Gastroesophageal sphincter (tissue), 3 donors: ENCODE results near the gene IKZF2.

ENCODE experiments used
- POLR2A ChIP-seq, 2 donors: fragments of 450-650 bp; IDR thresholded peaks; one replicate each; pipeline ENCODE4 v1.6.1; 2017; ENCODE audit warnings: antibody characterized with exemption in 2 of 2, mild to moderate bottlenecking in 2 of 2, moderate library complexity in 1 of 2
- POLR2AphosphoS5 ChIP-seq: sonication (generic); formaldehyde crosslinking; IDR thresholded peaks from one replicate; pipeline ENCODE4 v1.6.1; 2017; ENCODE audit warnings: antibody characterized with exemption
- TF ChIP-seq, protein P1 (sequence below), 4 experiments: fragments of 200-600 bp in 2 of 4; fragments of 450-650 bp in 2 of 4; sonication (generic) in 1 of 4; IDR thresholded peaks; one replicate each; pipeline ENCODE4 v1.5.1; 2017 to 2019; ENCODE audit warnings: antibody characterized with exemption in 4 of 4, mild to moderate bottlenecking in 2 of 4, moderate library complexity in 2 of 4

DNA sequence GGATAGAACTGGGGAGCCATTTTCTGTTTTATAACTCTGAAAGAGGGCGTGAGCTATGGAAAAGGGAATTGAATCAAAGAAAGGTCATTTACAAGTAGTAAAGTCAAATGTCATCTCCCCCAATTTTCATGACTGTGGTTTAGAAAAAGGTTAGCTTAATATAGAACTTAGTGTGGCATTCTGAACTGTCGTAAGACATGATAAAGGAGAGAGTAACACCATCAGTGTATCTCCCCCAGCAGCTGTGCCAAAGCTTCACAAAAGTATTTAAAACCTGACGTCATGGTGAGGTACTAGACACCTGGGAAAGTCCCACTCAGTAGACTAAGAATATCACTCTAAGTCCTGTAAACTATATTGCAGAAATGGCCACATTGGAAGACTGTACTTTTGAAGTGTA is 5.8 kb upstream of the IKZF2 start:
- TF ChIP-seq, protein P1, sequence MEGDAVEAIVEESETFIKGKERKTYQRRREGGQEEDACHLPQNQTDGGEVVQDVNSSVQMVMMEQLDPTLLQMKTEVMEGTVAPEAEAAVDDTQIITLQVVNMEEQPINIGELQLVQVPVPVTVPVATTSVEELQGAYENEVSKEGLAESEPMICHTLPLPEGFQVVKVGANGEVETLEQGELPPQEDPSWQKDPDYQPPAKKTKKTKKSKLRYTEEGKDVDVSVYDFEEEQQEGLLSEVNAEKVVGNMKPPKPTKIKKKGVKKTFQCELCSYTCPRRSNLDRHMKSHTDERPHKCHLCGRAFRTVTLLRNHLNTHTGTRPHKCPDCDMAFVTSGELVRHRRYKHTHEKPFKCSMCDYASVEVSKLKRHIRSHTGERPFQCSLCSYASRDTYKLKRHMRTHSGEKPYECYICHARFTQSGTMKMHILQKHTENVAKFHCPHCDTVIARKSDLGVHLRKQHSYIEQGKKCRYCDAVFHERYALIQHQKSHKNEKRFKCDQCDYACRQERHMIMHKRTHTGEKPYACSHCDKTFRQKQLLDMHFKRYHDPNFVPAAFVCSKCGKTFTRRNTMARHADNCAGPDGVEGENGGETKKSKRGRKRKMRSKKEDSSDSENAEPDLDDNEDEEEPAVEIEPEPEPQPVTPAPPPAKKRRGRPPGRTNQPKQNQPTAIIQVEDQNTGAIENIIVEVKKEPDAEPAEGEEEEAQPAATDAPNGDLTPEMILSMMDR (IDR thresholded peaks at IDR 0.05), result no peak
- TF ChIP-seq POLR2AphosphoS5 (no peak), POLR2A (IDR thresholded peaks at IDR 0.05) (no peak)
